ENCODE data around the gene H2BK1. TPM values are rescaled to one million over a fixed set of nuclear protein-coding genes. Genes with fewer than 3 reads are reported as not detected.

The H2BK1 gene
- total RNA-seq, 1 donor = not detected

DNA sequence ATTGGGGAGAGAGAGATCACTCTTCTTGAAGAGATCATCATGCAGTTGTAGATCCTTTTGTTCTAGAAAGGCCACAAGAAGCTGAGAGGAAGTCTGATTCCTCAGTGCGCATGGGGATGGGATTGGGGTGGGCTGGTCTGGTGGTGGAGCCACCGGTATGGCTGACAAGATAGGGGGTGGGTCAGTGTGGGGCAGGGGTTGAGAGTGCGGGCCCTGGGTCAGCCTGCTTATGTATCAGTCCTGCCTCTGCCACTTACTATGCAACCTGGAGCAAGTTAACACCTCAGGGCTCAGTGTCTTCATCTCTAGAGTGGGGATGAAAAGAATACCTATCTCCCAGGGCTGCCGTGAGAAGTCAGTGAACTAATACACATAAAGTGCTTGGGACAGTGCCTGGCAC lies 30.2 kb upstream of the H2BK1 start:
- no peak overlapping the region for H3K4me3 ChIP-seq (ENCODE audit: low read length)
- H3K9me3 ChIP-seq (ENCODE audit: low read depth, low read length) = no peaks in the 10 kb centered on the region
- H3K27me3 ChIP-seq (ENCODE audit: insufficient read depth, low read length) = peaks cover 10% of the 10 kb centered on the region
- peaks cover 29% of the 10 kb centered on the region for H3K4me1 ChIP-seq (ENCODE audit: insufficient read depth, low read length)

DNA sequence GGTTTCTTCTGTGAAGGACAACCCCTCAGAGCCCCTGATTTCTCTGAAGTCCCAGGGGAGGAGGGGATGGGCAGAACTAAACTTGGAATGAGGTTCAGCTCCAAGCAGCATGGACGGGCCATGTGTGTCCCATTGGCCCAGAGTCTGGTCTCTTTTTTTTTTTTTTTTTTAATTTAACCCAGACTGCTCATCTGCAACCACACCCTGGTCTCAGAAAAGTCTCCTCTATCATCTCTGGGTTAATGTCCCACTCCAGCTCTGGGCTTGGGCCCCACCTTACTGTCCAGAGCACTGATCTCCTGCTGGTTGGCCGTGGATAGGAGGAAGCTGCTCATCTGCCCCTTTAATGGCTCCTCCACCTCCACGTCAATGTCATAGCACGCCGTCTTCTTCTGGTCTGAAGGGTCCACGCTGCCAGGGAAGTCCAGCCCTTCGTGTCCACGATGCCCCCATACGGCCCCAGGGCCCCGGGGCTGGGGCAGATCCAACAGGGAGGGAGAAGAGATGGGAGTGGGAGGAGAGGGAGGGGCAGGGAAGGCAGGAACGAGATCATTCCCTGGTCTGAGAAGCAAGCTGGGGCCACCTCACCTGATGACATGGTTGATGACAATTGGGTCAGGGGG lies 29.7 kb upstream of the H2BK1 start:
- Histone ChIP-seq H3K9me3 (ENCODE audit: low read depth, low read length) (no peaks in the 10 kb centered on the region), H3K27me3 (ENCODE audit: insufficient read depth, low read length) (peaks cover 7% of the 10 kb centered on the region), H3K4me1 (ENCODE audit: insufficient read depth, low read length) (peaks cover 24% of the 10 kb centered on the region), H3K4me3 (ENCODE audit: low read length) (no peak overlapping the region)

DNA sequence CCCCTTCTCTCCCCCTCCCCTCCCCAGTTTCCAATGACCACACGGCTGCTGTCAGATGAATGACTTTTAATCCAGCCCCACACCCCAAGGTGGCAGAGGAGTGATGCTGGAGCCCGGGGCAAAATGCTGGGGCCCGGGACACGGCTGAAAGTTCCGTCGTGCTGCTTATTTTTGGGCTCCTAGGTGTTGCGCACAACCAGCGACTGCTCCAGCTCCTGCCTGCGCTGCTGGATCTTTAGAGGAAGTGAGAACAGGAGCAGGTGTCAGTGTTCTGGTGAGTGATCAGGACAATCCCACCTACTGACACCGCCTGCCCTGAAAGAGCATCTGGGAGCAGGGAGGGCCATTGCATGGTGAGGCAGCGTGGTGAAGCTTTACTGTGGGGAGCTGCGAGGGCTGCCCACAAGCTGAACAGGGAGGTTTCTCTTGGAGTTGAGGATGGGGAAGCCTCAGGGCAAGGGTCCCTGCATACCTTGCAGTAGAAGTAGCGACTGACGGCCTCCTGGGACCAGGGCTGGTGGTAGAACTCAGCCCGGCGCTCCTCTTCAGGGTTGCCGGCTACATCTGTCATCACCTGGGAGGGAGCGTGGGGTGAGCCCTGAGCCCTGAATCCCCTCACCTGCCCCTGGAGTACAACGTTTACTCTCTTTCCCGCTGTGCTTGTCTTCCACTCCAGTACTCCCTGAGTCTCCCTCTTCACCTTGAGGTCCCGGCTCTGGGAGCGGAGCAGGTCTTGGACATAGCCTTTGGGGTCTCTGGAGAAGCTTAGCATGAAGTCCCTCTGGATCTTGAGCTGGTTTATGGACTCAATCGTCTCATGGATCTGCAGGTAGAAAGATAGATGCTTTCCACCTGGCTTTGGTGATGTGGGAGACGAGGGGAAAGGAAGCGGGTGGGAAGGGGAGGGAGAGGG lies 28.9 kb upstream of the H2BK1 start:
- Histone ChIP-seq H3K9me3 (ENCODE audit: low read depth, low read length) (no peaks in the 10 kb centered on the region), H3K4me3 (ENCODE audit: low read length) (no peak overlapping the region), H3K4me1 (ENCODE audit: insufficient read depth, low read length) (peaks cover 20% of the 10 kb centered on the region), H3K27me3 (ENCODE audit: insufficient read depth, low read length) (no peaks in the 10 kb centered on the region)

DNA sequence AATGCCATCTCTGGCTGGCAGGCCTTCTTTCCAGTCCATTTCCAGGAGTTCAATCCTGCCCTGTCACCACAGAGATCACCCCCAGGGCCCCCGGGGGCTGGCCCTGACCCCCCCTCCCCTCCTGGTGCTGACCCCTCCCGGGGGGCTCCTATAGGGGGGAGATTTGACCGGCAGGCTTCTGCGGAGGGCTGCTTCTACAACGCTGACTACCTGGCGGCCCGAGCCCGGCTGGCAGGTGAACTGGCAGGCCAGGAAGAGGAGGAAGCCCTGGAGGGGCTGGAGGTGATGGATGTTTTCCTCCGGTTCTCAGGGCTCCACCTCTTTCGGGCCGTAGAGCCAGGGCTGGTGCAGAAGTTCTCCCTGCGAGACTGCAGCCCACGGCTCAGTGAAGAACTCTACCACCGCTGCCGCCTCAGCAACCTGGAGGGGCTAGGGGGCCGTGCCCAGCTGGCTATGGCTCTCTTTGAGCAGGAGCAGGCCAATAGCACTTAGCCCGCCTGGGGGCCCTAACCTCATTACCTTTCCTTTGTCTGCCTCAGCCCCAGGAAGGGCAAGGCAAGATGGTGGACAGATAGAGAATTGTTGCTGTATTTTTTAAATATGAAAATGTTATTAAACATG lies 28.0 kb upstream of the H2BK1 start:
- Histone ChIP-seq H3K27me3 (ENCODE audit: insufficient read depth, low read length) (no peaks in the 10 kb centered on the region), H3K4me1 (ENCODE audit: insufficient read depth, low read length) (peaks cover 21% of the 10 kb centered on the region), H3K4me3 (ENCODE audit: low read length) (no peak overlapping the region), H3K9me3 (ENCODE audit: low read depth, low read length) (no peaks in the 10 kb centered on the region)

DNA sequence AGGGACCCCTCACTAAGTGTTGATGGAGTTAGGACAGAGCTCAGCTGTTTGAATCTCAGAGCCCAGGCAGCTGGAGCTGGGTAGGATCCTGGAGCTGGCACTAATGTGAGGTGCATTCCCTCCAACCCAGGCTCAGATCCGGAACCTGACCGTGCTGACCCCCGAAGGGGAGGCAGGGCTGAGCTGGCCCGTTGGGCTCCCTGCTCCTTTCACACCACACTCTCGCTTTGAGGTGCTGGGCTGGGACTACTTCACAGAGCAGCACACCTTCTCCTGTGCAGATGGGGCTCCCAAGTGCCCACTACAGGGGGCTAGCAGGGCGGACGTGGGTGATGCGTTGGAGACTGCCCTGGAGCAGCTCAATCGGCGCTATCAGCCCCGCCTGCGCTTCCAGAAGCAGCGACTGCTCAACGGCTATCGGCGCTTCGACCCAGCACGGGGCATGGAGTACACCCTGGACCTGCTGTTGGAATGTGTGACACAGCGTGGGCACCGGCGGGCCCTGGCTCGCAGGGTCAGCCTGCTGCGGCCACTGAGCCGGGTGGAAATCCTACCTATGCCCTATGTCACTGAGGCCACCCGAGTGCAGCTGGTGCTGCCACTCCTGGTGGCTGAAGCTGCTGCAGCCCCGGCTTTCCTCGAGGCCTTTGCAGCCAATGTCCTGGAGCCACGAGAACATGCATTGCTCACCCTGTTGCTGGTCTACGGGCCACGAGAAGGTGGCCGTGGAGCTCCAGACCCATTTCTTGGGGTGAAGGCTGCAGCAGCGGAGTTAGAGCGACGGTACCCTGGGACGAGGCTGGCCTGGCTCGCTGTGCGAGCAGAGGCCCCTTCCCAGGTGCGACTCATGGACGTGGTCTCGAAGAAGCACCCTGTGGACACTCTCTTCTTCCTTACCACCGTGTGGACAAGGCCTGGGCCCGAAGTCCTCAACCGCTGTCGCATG lies 27.2 kb upstream of the H2BK1 start:
- H3K4me3 ChIP-seq (ENCODE audit: low read length) = no peak overlapping the region
- H3K4me1 ChIP-seq (ENCODE audit: insufficient read depth, low read length) = peaks cover 18% of the 10 kb centered on the region
- no peaks in the 10 kb centered on the region for H3K27me3 ChIP-seq (ENCODE audit: insufficient read depth, low read length)
- no peaks in the 10 kb centered on the region for H3K9me3 ChIP-seq (ENCODE audit: low read depth, low read length)

DNA sequence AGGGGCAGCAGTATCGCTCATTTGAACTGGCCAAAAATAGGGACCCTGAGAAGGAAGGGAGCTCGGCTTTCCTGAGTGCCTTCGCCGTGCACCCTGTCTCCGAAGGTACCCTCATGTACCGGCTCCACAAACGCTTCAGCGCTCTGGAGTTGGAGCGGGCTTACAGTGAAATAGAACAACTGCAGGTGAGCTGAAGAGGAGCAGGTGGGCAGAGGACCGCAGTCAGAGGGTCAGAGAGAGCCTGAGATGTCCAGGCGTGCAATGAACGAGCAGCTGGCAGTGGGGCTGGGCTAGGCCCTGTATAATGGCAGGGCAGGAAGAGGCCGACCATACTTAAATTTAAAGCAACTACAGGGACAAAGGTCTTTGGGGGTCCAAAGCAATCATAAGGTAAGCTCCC lies 26.1 kb upstream of the H2BK1 start:
- Histone ChIP-seq H3K9me3 (ENCODE audit: low read depth, low read length) (no peaks in the 10 kb centered on the region), H3K4me1 (ENCODE audit: insufficient read depth, low read length) (peaks cover 25% of the 10 kb centered on the region), H3K4me3 (ENCODE audit: low read length) (no peak overlapping the region), H3K27me3 (ENCODE audit: insufficient read depth, low read length) (no peaks in the 10 kb centered on the region)

DNA sequence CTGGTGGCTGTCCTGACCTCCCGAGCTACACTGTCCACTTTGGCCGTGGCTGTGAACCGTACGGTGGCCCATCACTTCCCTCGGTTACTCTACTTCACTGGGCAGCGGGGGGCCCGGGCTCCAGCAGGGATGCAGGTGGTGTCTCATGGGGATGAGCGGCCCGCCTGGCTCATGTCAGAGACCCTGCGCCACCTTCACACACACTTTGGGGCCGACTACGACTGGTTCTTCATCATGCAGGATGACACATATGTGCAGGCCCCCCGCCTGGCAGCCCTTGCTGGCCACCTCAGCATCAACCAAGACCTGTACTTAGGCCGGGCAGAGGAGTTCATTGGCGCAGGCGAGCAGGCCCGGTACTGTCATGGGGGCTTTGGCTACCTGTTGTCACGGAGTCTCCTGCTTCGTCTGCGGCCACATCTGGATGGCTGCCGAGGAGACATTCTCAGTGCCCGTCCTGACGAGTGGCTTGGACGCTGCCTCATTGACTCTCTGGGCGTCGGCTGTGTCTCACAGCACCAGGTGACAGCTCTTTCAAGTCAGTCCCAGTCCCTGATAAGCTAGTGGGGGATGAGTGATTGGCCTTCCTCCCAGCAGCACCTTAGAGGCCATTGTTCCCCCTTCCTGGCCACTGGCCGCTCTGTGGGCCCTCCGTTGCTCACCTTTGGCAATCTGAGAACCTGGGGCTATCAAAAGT lies 25.0 kb upstream of the H2BK1 start:
- Histone ChIP-seq H3K27me3 (ENCODE audit: insufficient read depth, low read length) (no peaks in the 10 kb centered on the region), H3K4me1 (ENCODE audit: insufficient read depth, low read length) (peaks cover 25% of the 10 kb centered on the region), H3K4me3 (ENCODE audit: low read length) (no peak overlapping the region), H3K9me3 (ENCODE audit: low read depth, low read length) (no peaks in the 10 kb centered on the region)

DNA sequence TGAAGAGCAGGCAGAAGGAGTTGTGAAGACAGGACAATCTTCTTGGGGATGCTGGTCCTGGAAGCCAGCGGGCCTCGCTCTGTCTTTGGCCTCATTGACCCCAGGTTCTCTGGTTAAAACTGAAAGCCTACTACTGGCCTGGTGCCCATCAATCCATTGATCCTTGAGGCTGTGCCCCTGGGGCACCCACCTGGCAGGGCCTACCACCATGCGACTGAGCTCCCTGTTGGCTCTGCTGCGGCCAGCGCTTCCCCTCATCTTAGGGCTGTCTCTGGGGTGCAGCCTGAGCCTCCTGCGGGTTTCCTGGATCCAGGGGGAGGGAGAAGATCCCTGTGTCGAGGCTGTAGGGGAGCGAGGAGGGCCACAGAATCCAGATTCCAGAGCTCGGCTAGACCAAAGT lies 23.5 kb upstream of the H2BK1 start:
- Histone ChIP-seq H3K9me3 (ENCODE audit: low read depth, low read length) (no peaks in the 10 kb centered on the region), H3K4me3 (ENCODE audit: low read length) (no peak overlapping the region), H3K27me3 (ENCODE audit: insufficient read depth, low read length) (no peaks in the 10 kb centered on the region), H3K4me1 (ENCODE audit: insufficient read depth, low read length) (peaks cover 25% of the 10 kb centered on the region)

DNA sequence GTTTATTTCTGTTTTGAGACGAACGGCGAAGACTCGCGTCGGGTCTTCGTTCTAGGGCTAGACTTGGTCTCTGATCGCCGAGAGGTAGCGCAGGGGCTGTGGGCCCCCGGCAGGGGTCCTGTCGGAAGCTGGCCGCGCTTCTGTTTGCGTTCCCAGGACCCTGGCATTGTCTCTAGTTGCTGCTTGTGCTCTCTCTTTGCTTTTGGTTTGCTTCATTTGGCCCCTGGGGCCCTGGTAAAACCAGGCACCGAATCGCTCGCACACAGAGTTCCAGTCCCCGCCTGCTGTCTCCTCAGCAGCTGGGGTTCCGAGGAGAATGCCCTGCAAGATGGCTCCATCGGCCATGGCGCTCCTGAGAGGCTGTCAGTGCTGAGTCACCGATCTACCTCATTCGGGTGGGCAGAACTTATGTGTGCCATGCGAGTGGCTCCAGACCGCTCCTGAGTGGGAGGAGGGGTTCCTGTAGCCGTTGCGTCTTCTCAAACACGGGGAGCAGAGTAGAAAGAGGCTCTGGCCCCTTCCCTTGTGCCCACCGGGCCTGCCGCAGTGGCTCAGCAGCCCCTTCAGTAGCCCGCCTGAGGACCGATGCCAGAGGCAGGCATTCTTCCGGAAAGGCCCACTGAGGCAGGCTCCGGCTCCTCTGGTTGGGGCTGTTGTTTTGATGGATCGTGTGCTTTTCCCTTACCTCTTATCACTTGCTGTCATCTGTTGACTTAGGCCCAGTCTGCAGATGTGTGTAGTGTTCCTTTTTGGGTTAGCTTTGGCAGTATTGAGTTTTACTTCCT lies 22.8 kb upstream of the H2BK1 start:
- Histone ChIP-seq H3K9me3 (ENCODE audit: low read depth, low read length) (no peaks in the 10 kb centered on the region), H3K27me3 (ENCODE audit: insufficient read depth, low read length) (no peaks in the 10 kb centered on the region), H3K4me3 (ENCODE audit: low read length) (peak overlapping the region; percentile 95), H3K4me1 (ENCODE audit: insufficient read depth, low read length) (peaks cover 26% of the 10 kb centered on the region)

DNA sequence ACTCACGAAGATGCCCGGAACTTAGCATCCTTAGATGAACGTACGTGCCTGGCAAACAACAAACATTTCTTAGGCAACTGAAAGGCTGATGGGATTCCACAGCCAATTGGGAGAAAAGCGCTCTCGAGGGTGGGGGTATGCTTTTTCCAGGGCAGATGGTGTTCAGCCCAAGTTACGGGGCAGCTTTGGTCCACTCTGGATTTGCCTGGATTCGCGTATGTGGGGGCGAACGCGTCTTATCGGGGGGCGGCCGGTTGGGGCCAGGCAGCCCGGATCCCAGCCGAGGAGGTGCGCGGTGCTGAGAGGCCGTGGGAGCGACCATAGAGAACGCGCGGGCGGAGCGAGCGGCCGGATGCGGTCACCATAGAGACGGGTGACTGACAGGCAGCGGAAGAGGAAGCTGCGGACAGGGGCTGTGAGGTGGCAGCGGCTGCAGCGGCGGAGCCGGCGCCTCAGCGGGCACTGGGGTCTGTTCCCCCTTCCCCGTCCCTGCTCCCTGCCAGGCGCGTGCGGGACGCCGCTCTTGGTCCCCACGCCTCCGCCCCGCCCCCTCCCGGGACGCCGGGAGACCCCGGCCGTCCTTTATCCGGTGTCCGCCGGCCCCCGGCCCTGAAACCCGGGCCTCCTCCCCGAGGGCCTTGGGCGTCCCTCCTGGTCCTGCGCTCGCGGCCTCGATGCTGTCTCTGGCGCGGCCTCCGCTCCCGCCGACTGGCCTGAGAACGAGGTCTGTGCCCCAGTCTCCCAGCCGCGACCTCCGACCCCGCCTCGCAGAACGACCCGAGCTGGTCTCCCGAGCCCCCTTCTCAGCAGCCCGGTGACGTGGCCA lies 22.0 kb upstream of the H2BK1 start, which contains the start of gene CHPF2:
Gene CHPF2 (plus strand): TSS at position 393 of the 826 bp plus-strand sequence. CDS start 1,529 bp downstream, outside the sequence.
- Histone ChIP-seq H3K27me3 (ENCODE audit: insufficient read depth, low read length) (no peaks in the 10 kb centered on the region), H3K4me3 (ENCODE audit: low read length) (peak within 1 kb of the TSS; percentile 95), H3K4me1 (ENCODE audit: insufficient read depth, low read length) (peaks cover 32% of the 10 kb centered on the region), H3K9me3 (ENCODE audit: low read depth, low read length) (no peaks in the 10 kb centered on the region)

DNA sequence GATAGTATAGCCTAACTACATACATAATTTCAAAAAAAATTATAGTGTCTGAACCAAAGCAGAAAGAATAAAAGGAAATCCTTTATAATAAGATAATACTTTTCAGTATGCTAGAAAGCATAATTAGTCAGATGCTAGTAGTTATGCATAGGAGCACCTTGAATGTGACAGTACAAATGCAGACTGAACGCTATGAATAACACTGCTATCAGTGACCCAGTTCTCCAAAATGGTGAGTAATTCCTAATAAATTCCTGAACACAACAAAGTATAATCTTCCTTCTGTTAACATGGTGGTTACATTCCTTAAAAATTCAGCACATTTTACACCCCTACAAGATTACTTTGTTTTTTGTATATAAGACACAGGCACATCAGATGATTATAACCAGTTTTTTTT lies 20.8 kb upstream of the H2BK1 start:
- H3K27me3 ChIP-seq (ENCODE audit: insufficient read depth, low read length) = no peaks in the 10 kb centered on the region
- no peaks in the 10 kb centered on the region for H3K9me3 ChIP-seq (ENCODE audit: low read depth, low read length)
- H3K4me1 ChIP-seq (ENCODE audit: insufficient read depth, low read length) = peaks cover 38% of the 10 kb centered on the region
- H3K4me3 ChIP-seq (ENCODE audit: low read length) = no peak overlapping the region

DNA sequence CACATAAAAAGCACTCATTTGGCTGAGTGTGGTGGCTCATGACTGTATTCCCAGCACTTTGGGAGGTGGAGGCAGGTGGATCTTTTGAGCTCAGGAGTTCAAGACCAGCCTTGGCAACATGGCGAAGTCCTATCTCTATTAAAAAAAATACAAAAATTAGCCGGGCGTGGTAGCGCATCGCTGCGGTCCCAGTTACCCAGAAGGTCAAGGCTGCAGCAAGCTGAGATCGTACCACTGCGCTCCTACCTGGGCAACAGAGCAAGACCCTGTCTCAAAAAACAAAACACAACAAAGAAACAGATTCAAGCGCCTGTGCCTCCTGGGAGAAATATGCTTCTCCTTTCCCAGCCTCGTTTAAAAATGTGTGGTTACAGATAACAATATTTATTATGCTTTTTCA lies 19.0 kb upstream of the H2BK1 start:
- Histone ChIP-seq H3K27me3 (ENCODE audit: insufficient read depth, low read length) (no peaks in the 10 kb centered on the region), H3K9me3 (ENCODE audit: low read depth, low read length) (no peaks in the 10 kb centered on the region), H3K4me3 (ENCODE audit: low read length) (no peak overlapping the region), H3K4me1 (ENCODE audit: insufficient read depth, low read length) (peaks cover 44% of the 10 kb centered on the region)
